Activated T-cell treated with anti-CD3 and anti-CD28 coated beads, Interleukin-2, amount 50 U/mL, for 72 hours (primary cell): ENCODE measurements around the gene LRMDA. TPM values are rescaled to one million over a fixed set of nuclear protein-coding genes. Genes with fewer than 3 reads are reported as not detected.
"Not testable (repeated sequence)": the region's sequence is repeated elsewhere in the genome, so short reads cannot be mapped to it uniquely, and the experiment has no call there.

ENCODE experiments used
- ATAC-seq, 2 donors: fragments of 150-1000 bp; cut with Tn5 transposase; replicated peaks in 1 of 2; 2 replicates each; pipeline ENCODE4 v1.10.0; 2021; ENCODE audit warnings: moderate library complexity in 2 of 2, mild to moderate bottlenecking in 1 of 2
- DNase-seq, 2 donors: peaks; one replicate each; pipeline ENCODE4 v3.0.0; 2021 to 2022; ENCODE audit warnings: mixed read lengths in 1 of 2
- H3K27ac Mint-ChIP-seq: one replicate; pipeline ENCODE4 v1.8.0; 2022; ENCODE audit warnings: mild to moderate bottlenecking, moderate library complexity, mixed read lengths
- H3K27me3 Mint-ChIP-seq: one replicate; pipeline ENCODE4 v1.8.0; 2022; ENCODE audit warnings: low read depth, mixed read lengths
- H3K36me3 Mint-ChIP-seq, 2 donors: one replicate each; pipeline ENCODE4 v1.8.0; 2022; ENCODE audit warnings: mixed read lengths in 2 of 2, mild to moderate bottlenecking in 1 of 2; ENCODE audit not compliant: insufficient read depth in 2 of 2
- H3K4me1 Mint-ChIP-seq: one replicate; pipeline ENCODE4 v1.8.0; 2022; ENCODE audit warnings: low read depth, mixed read lengths
- H3K4me3 Mint-ChIP-seq, 2 donors: one replicate each; pipeline ENCODE4 v1.8.0; 2022; ENCODE audit warnings: mild to moderate bottlenecking in 2 of 2, mixed read lengths in 2 of 2, moderate library complexity in 2 of 2
- H3K9me3 Mint-ChIP-seq, 2 donors: one replicate each; pipeline ENCODE4 v1.8.0; 2022; ENCODE audit warnings: mixed read lengths in 2 of 2
- total RNA-seq, 2 donors: library from RNA; stranded (reverse); gene quantifications; one replicate each; pipeline ENCODE4 v1.2.3, GENCODE V29; 2022

LRMDA gene
- total RNA-seq, 2 donors from 2014 or later = not detected

DNA sequence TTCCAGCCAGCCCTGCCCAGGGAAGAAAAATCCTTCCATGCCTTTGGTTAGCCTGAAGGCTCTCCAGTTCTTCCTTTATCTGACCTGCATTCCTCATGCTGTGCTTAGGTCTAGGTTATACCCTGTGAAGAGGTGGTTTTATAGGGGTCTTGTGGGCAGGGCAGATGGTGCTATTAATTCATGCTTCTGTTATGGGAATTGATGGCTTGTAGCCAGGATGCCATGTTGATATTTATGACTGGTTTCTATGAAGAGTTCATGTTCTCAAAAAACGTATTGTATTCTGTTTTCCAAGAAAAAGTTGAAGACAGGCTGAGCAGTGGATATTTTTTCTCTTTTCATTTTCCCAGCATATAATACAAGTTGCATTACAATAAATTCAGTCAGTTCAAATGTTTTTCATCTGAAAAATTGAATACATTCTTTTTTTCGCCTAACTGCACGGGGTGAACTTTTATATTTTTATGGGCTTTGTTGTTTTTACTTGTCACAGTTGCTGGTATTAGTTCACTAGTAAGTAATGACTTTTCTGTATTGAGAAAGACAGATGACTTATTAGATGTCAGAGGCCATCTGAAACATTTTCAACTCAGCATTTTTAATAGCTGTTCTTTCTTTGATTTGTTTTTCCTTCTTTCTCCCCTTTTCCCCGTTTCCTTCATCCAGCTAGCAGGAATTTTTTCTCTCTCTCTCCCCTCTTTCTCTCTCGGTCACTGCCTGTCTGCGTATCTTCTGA is 322.8 kb downstream of the LRMDA start:
- H3K4me1 Mint-ChIP-seq = no peaks in the 10 kb centered on the region
- no peak for ATAC-seq

DNA sequence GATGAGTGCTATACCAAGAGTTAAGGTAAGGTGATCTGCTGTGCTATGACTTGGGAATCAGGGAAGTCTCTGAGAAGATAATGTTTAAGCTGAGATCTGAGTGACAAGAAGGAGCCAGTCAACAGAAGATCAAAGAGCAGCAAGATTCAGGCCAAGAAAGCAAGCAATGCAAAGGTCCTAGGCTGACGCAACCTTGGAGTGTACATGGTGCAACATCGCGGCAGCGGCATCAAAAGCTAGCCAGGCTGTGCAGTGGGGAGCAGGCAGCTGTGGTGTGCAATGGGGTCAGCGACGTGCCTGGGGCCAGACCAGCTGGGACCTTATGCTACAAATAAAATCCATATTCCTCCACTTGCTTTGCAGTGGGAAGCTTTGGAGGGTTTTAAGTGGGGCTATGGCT is 324.1 kb downstream of the LRMDA start:
- Mint-ChIP-seq H3K4me3 (no peak overlapping the region), H3K9me3 (no peaks in the 10 kb centered on the region), H3K4me1 (no peaks in the 10 kb centered on the region), H3K27ac (no peak overlapping the region), H3K36me3 (no peaks in the 10 kb centered on the region), H3K27me3 (peaks cover 11% of the 10 kb centered on the region)
- ATAC-seq (no peak), DNase-seq (no peak)

More for the DNA sequence above, 322.8 kb downstream of the LRMDA start:
- no peak for DNase-seq
- no peaks in the 10 kb centered on the region for H3K9me3 Mint-ChIP-seq
- H3K36me3 Mint-ChIP-seq = no peaks in the 10 kb centered on the region
- no peak overlapping the region for H3K27ac Mint-ChIP-seq
- peaks cover 11% of the 10 kb centered on the region for H3K27me3 Mint-ChIP-seq
- no peak overlapping the region for H3K4me3 Mint-ChIP-seq

DNA sequence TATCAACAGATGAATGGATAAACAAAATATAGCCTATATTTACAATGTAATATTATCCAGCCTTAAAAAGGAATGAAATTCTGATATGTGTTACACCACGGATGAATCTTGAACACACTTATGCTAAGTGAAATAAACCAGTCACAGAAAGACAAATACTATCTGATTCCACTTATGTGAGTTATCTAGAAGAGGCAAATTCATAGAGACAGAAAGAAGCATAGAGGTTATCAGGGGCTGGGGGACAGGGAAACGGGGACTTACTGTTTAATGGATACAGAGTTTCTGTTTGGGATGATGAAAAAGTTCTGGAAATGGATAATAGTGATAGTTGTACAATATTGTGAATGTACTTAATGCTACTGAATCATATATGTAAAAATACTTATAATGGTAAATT is 329.9 kb downstream of the LRMDA start:
- Mint-ChIP-seq H3K27ac (no peak overlapping the region), H3K27me3 (no peaks in the 10 kb centered on the region), H3K4me3 (no peak overlapping the region), H3K4me1 (no peaks in the 10 kb centered on the region), H3K9me3 (no peaks in the 10 kb centered on the region), H3K36me3 (no peaks in the 10 kb centered on the region)
- ATAC-seq (no peak), DNase-seq (no peak)

DNA sequence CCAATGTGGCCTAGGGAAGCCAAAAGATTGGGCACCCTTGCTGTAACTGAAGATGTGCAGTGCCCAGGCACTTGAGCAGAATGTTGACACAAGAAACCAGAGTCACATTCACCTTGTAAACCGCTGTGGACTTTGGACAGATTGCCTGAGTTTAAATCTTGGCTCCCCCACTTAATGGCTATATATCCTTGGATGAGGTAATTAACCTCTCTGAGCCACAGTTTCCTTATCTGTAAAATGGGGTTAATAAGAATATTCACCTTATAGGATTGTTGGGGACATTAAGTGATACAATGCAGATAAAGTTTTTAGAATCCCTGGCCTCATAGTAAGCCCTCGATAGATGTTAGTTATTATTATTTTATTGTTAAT is 331.0 kb downstream of the LRMDA start:
- H3K27ac Mint-ChIP-seq = no peak overlapping the region

DNA sequence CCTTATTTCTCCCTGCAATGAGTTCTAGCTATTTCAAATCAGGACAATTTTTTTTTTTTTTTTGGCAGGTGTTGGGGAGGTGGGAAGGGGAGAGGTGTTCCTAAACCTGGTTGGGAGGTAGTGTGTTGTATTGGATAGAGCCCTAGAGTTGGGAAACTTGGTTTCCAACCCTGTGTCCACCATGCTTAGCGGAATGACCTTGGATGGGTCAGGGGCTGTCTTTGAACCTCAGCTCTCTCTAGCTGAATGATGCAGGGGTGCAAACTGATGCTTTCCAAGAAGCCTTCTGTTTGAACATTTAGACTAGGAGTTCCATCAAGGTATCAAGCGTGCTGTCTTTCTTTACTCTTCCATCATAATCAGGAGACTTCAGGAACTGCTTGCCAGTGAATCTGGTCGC is 332.2 kb downstream of the LRMDA start:
- Mint-ChIP-seq H3K9me3 (no peaks in the 10 kb centered on the region), H3K4me1 (no peaks in the 10 kb centered on the region), H3K27me3 (peaks cover 9% of the 10 kb centered on the region), H3K36me3 (no peaks in the 10 kb centered on the region), H3K4me3 (no peak overlapping the region), H3K27ac (no peak overlapping the region)
- DNase-seq = no peak
- ATAC-seq = no peak

More for the DNA sequence above, 331.0 kb downstream of the LRMDA start:
- Mint-ChIP-seq H3K4me3 (no peak overlapping the region), H3K9me3 (no peaks in the 10 kb centered on the region), H3K4me1 (no peaks in the 10 kb centered on the region), H3K27me3 (peaks cover 4% of the 10 kb centered on the region), H3K36me3 (no peaks in the 10 kb centered on the region)
- no peak for ATAC-seq
- no peak for DNase-seq

DNA sequence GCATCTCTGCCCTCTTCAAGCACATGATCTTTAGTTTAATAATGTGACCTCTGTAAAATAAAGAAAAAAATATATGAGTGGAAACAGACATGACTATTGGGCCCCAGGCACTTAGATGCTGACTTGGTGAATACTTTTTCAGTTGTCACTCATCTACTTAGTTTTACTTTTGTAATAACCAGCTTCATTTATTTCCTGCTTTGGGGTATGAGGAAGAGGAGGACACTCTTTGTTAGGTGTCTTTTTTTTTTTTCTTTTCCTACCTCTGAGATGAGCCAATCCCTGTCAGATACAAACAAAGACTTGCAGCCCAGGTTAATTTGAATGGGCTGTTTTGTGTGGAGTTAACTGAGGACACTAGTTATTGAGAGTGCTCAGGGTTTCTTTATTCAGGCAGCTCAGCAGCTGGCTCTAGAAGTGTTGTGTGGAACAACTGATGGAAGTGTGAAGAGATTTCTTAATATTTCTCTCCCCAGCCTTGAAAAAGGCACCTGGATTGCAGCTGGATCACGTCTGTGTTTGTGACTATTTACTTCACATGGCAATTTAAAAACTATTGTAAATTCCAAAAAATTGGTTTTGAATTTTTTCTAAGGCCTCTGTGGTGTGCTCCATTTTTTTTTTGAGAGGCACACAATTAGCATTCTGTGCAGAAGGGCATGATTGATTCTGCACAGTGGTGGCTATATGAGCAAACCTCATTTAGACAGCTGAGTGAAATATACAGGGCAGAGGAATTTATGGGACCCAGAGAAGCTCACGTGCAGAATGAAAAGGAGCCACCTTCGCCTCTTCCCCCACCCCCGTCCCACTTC is 333.8 kb downstream of the LRMDA start:
- no peak for DNase-seq
- H3K4me1 Mint-ChIP-seq = no peaks in the 10 kb centered on the region
- no peak overlapping the region for H3K4me3 Mint-ChIP-seq
- no peaks in the 10 kb centered on the region for H3K9me3 Mint-ChIP-seq
- no peak overlapping the region for H3K27ac Mint-ChIP-seq
- peaks cover 9% of the 10 kb centered on the region for H3K27me3 Mint-ChIP-seq
- H3K36me3 Mint-ChIP-seq = no peaks in the 10 kb centered on the region
- no peak for ATAC-seq

DNA sequence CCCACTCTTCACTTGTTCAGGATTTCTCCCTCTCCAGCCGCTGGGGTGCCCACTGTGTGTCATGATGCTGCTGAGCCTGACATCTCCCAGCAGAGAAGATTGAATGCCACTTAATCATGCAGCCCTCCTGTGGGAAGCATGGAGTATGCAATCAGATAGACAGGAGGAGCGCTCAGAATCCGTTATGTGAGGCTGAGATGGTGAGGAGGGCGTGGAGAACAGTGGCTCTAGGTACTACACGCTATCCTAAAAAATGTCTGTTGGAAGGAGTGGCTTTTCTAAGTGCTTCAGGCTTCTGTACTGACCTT is 334.3 kb downstream of the LRMDA start:
- peaks cover 9% of the 10 kb centered on the region for H3K27me3 Mint-ChIP-seq
- H3K4me1 Mint-ChIP-seq = no peaks in the 10 kb centered on the region
- no peak overlapping the region for H3K27ac Mint-ChIP-seq
- H3K4me3 Mint-ChIP-seq = no peak overlapping the region
- no peaks in the 10 kb centered on the region for H3K9me3 Mint-ChIP-seq
- H3K36me3 Mint-ChIP-seq = no peaks in the 10 kb centered on the region
- DNase-seq = no peak
- ATAC-seq = no peak

DNA sequence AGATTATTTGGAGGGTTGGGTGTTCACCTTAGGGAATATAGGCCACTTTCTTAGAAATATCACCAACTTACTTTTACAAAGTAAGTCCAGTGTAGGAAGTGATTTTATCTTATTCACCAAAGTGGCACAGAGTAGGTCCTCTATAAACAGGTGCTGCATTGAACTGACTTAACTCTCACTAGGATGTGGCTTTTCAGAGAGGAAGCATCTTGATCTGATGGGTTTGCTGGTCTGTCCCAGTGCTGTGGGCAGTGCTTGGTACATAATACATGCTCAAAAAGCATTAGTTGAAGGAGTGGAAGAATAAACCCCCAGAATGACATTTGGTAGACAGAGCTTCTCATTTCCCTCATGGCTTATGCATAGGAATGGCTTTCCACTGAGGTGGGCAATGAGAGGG is 334.7 kb downstream of the LRMDA start:
- peaks cover under 1% of the 10 kb centered on the region for H3K4me1 Mint-ChIP-seq
- DNase-seq (no peak), ATAC-seq (no peak)
- H3K36me3 Mint-ChIP-seq = no peaks in the 10 kb centered on the region
- H3K27ac Mint-ChIP-seq = no peak overlapping the region
- H3K27me3 Mint-ChIP-seq = peaks cover 9% of the 10 kb centered on the region
- H3K4me3 Mint-ChIP-seq = no peak overlapping the region
- H3K9me3 Mint-ChIP-seq = no peaks in the 10 kb centered on the region

DNA sequence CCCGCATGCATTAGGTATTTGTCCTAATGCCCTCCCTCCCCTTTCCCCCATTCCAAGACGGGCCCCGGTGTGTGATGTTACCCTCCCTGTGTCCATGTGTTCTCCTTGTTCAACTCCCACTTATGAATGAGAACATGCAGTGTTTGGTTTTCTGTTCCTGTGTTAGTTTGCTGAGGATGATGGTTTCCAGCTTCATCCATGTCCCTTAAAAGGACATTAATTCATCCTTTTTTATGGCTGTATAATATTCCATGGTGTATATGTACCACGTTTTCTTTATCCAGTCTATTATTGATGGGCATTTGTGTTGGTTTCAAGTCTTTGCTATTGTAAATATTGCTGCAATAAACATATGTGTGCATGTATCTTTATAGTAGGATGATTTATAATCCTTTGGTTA is 335.3 kb downstream of the LRMDA start:
- not testable (repeated sequence) for H3K4me1 Mint-ChIP-seq, H3K27me3 Mint-ChIP-seq, DNase-seq, ATAC-seq, H3K36me3 Mint-ChIP-seq, H3K4me3 Mint-ChIP-seq, H3K27ac Mint-ChIP-seq, H3K9me3 Mint-ChIP-seq

DNA sequence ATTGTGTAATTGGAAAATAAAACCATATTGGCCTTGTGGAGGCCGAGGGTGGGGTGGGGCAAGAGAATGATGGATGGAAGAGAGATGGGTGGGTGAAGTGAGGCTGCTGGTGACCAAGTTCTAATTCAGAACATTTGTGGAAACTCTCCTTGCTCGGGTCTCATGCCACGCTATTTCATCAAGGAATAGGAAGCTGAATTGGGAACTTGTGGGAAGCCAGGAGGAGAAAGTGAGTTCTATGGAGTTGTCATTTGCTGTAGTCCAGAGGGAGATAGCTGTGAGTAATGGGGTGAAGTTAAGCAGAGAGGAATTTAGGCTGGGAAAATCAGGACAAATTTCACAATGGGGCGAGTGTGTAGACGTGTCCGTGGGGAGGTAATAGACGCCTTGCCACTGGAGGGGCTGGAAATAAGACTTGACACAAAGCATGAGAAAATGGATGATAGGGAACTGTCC is 339.2 kb downstream of the LRMDA start:
- H3K4me1 Mint-ChIP-seq = peaks cover 25% of the 10 kb centered on the region
- H3K4me3 Mint-ChIP-seq = no peak overlapping the region
- H3K27ac Mint-ChIP-seq = no peak overlapping the region
- no peaks in the 10 kb centered on the region for H3K9me3 Mint-ChIP-seq
- H3K27me3 Mint-ChIP-seq = peaks cover 9% of the 10 kb centered on the region
- no peaks in the 10 kb centered on the region for H3K36me3 Mint-ChIP-seq
- DNase-seq = no peak
- no peak for ATAC-seq

DNA sequence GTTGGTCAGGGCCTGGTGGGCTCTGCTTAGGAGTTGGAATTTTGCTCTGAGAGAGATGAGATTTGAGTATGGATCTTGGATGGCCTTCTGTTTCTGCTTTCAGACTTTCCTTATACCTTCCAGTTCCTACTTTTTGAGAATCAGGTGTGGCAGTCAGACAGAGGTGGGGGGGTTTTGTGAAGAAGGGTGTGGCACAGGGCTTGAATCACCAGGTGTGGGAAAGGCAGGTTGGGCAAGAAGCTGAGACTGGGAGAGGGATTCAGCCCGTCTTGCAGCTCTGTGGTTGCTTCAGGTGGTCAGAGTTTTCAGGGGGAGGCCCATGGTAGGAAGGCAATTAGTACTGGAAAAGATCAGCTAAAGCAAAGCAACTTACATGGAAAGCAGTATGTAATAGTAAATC is 340.2 kb downstream of the LRMDA start:
- ATAC-seq = no peak
- peaks cover 9% of the 10 kb centered on the region for H3K27me3 Mint-ChIP-seq
- peak overlapping the region; percentile 29 to 68 for H3K4me3 Mint-ChIP-seq
- no peaks in the 10 kb centered on the region for H3K36me3 Mint-ChIP-seq
- H3K4me1 Mint-ChIP-seq = peaks cover 25% of the 10 kb centered on the region
- H3K27ac Mint-ChIP-seq = peak overlapping the region; percentile 47
- no peaks in the 10 kb centered on the region for H3K9me3 Mint-ChIP-seq
- DNase-seq = no peak

DNA sequence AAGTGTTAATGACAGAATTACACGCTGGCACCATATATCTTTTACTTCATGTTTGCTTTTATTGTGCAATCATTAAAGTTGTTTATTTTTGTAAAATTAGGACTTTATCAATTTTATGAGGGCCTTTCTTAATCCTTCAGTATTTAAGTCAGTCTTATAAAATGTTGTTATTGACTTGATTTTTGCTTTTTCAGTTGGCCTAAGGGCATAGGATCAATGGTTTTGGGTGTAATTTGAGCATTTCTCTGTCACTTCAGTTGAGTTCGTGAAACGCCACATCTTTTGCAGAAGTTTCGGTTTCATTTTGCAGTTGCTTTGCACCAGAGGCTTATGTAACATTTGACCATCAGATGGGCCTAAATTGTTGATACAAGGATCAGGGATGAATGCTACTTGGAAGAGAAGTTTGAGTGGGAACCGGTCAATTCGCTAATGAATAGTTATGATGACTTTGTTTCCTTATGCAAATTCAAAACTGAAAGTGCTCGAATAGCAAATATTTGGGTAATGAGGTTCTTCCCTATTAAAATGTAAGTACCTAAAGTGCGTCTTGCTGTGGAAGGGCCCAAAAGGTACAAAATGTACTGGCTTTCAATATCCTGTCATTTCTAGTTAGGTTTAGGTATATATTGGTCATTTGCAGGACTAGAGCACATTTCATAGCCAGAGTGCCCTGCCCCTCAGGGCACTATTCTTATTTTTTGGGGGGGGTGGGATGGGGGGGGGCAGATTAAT is 340.9 kb downstream of the LRMDA start:
- ATAC-seq (no peak), DNase-seq (no peak)
- Mint-ChIP-seq H3K36me3 (no peaks in the 10 kb centered on the region), H3K9me3 (no peaks in the 10 kb centered on the region), H3K27me3 (peaks cover 6% of the 10 kb centered on the region), H3K27ac (peak overlapping the region; percentile 35), H3K4me1 (peaks cover 25% of the 10 kb centered on the region), H3K4me3 (peak overlapping the region; percentile 68 to 80)

DNA sequence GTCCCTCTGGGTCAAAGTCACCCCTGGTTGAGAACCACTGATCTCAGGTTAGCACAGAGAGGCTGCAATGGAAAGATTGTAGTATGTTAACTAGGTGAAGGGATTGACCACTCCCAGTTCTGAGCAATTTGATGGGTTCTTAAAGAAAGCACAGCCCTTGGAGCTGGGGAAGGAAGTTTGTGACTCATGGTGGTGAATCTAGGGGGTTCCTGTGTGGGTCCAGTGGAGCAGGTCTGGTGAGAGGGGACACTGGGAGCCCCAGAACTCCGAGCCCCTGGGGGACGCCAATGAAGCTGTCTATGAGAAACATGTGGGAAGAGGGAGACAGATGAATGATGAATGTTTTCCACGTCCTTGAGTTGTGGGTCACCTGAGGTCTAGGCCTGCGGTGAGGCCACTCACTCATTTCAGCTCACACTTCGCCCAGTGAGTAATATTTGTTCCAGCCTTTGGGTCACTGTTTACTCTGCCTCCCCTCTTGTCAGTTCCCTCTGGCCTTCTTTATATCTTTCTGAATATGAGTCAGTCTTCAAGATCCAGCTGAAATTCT is 341.9 kb downstream of the LRMDA start:
- Mint-ChIP-seq H3K27ac (peak overlapping the region; percentile 66), H3K4me3 (peak overlapping the region in 1 of 2 donors; percentile 59), H3K4me1 (peaks cover 25% of the 10 kb centered on the region), H3K9me3 (no peaks in the 10 kb centered on the region), H3K36me3 (no peaks in the 10 kb centered on the region), H3K27me3 (peaks cover 2% of the 10 kb centered on the region)
- DNase-seq = no peak
- ATAC-seq = peak; percentile 25 to 68
